Cardiac muscle cell (in vitro differentiated cells and primary cell): ENCODE results near the gene BAHCC1. TPM values are rescaled to one million over a fixed set of nuclear protein-coding genes. Genes with fewer than 3 reads are reported as not detected.
"Not testable (repeated sequence)": the region's sequence is repeated elsewhere in the genome, so short reads cannot be mapped to it uniquely, and the experiment has no call there.

ENCODE experiments used
- DNase-seq, 2 donors: peaks; one replicate each; pipeline versions ENCODE4 v3.0.0 to v3.0.0-alpha.2; 2010 to 2017; ENCODE audit warnings: low read depth in 1 of 2, low spot score in 1 of 2
- H3K27ac ChIP-seq: fragments of 200-600 bp; sonication (generic); 2 replicates; pipeline ENCODE4 v1.5.1; 2016
- H3K27me3 ChIP-seq: fragments of 200-600 bp; sonication (generic); 2 replicates; pipeline ENCODE4 v1.6.0; 2016; ENCODE audit warnings: control low read depth
- H3K36me3 ChIP-seq: fragments of 200-600 bp; sonication (generic); 2 replicates; pipeline ENCODE4 v1.5.1; 2016; ENCODE audit warnings: control low read depth
- H3K4me1 ChIP-seq: fragments of 200-600 bp; sonication (generic); 2 replicates; pipeline ENCODE4 v1.8.1; 2017; ENCODE audit warnings: low read depth, mild to moderate bottlenecking, mixed run types
- H3K4me3 ChIP-seq: fragments of 200-600 bp; sonication (generic); 2 replicates; pipeline ENCODE4 v1.5.1; 2016; ENCODE audit warnings: mild to moderate bottlenecking
- H3K9me3 ChIP-seq: fragments of 200-600 bp; sonication (generic); 2 replicates; pipeline ENCODE4 v1.5.1; 2017; ENCODE audit warnings: low read depth, mild to moderate bottlenecking, control low read depth
- CTCF ChIP-seq: IDR thresholded peaks from 2 replicates; pipeline ENCODE4 v1.5.1; 2012; ENCODE audit warnings: low read depth, mild to moderate bottlenecking, low read length
- polyA plus RNA-seq: library from polyadenylated mRNA; unstranded; fragments of >200 nt; fragmentation: Nextera tagmentation; extraction: Ambion mirVana; gene quantifications from 2 replicates; pipeline ENCODE4 v1.2.1, GENCODE V29; 2016
- total RNA-seq: library from RNA; depleted of rRNA; stranded (reverse); fragments of >200 nt; gene quantifications from 2 replicates; pipeline ENCODE4 v1.2.3, GENCODE V29; 2016

BAHCC1 gene
- total and polyA plus RNA-seq, 2 experiments from 2014 or later: 20.3 to 47.3 TPM

GRCh38 chr17:81424151-81425017 is 29.1 kb downstream of the BAHCC1 start:
- no peak overlapping the region for H3K4me3 ChIP-seq
- no peak overlapping the region for H3K27ac ChIP-seq
- peaks cover 10% of the 10 kb centered on the region for H3K4me1 ChIP-seq
- DNase-seq: no peak
- H3K9me3 ChIP-seq: no peaks in the 10 kb centered on the region
- no peak for TF ChIP-seq CTCF
- no peaks in the 10 kb centered on the region for H3K36me3 ChIP-seq
- H3K27me3 ChIP-seq: no peaks in the 10 kb centered on the region

GRCh38 chr17:81425041-81425440 is 29.8 kb downstream of the BAHCC1 start:
- not testable (repeated sequence) for H3K9me3 ChIP-seq, H3K36me3 ChIP-seq, H3K4me3 ChIP-seq, DNase-seq, H3K27me3 ChIP-seq, H3K27ac ChIP-seq, H3K4me1 ChIP-seq

GRCh38 chr17:81425716-81426392 is 30.6 kb downstream of the BAHCC1 start:
- not testable (repeated sequence) for H3K27me3 ChIP-seq, DNase-seq, H3K27ac ChIP-seq, H3K4me1 ChIP-seq, H3K4me3 ChIP-seq, H3K36me3 ChIP-seq, H3K9me3 ChIP-seq

- Histone ChIP-seq H3K27ac (no peak overlapping the region), H3K36me3 (no peaks in the 10 kb centered on the region), H3K4me1 (peaks cover 6% of the 10 kb centered on the region), H3K27me3 (no peaks in the 10 kb centered on the region), H3K9me3 (no peaks in the 10 kb centered on the region), H3K4me3 (no peak overlapping the region)
- DNase-seq: no peak
- TF ChIP-seq CTCF: no peak
Observed at GRCh38 chr17:81426393-81427172, 31.3 kb downstream of the BAHCC1 start.

- H3K4me1 ChIP-seq: peaks cover 6% of the 10 kb centered on the region
- no peak overlapping the region for H3K27ac ChIP-seq
- H3K36me3 ChIP-seq: no peaks in the 10 kb centered on the region
Observed at GRCh38 chr17:81427173-81428120, 32.2 kb downstream of the BAHCC1 start.

More at GRCh38 chr17:81427173-81428120, 32.2 kb downstream of the BAHCC1 start:
- no peak overlapping the region for H3K4me3 ChIP-seq
- H3K9me3 ChIP-seq: no peaks in the 10 kb centered on the region
- H3K27me3 ChIP-seq: no peaks in the 10 kb centered on the region
- TF ChIP-seq CTCF: no peak
- DNase-seq: no peak
